DMS53 treated with DMSO at 0.1 percent for 48 hours (cell line): ENCODE data around the gene FGFBP1.
"Not testable (repeated sequence)": the region's sequence is repeated elsewhere in the genome, so short reads cannot be mapped to it uniquely, and the experiment has no call there.

Source experiments
- DNase-seq: peaks from one replicate; lab custom pipeline; 2025; ENCODE audit not compliant: unreplicated experiment; lab: John Stamatoyannopoulos, UW

Gene FGFBP1

GRCh38 chr4:15947684-15948083 is 9.1 kb upstream of the FGFBP1 start:
- DNase-seq: no peak

- DNase-seq: no peak
Observed at GRCh38 chr4:15945516-15945915, 7.0 kb upstream of the FGFBP1 start.

GRCh38 chr4:15944895-15945294 is 6.4 kb upstream of the FGFBP1 start:
- no peak for DNase-seq

- DNase-seq: no peak
Observed at GRCh38 chr4:15942283-15942682, 3.7 kb upstream of the FGFBP1 start.

- DNase-seq: no peak
Observed at GRCh38 chr4:15938182-15938581, 358 bp downstream of the FGFBP1 start.

GRCh38 chr4:15936495-15936894 is 2.0 kb downstream of the FGFBP1 start:
- peak; percentile 80 for DNase-seq

GRCh38 chr4:15935504-15936402 is 2.8 kb downstream of the FGFBP1 start:
- DNase-seq: no peak

GRCh38 chr4:15934259-15934658 is 4.3 kb downstream of the FGFBP1 start:
- no peak for DNase-seq

- no peak for DNase-seq
Observed at GRCh38 chr4:15931451-15932210, 6.9 kb downstream of the FGFBP1 start.

GRCh38 chr4:15930314-15930713 is 8.2 kb downstream of the FGFBP1 start:
- no peak for DNase-seq

GRCh38 chr4:15929540-15929939 is 9.0 kb downstream of the FGFBP1 start:
- DNase-seq: no peak

GRCh38 chr4:15928883-15929282 is 9.7 kb downstream of the FGFBP1 start:
- no peak for DNase-seq

- no peak for DNase-seq
Observed at GRCh38 chr4:15926486-15926885, 12.1 kb downstream of the FGFBP1 start.

GRCh38 chr4:15925830-15926229 is 12.7 kb downstream of the FGFBP1 start:
- no peak for DNase-seq

- no peak for DNase-seq
Observed at GRCh38 chr4:15921592-15921932, 17.0 kb downstream of the FGFBP1 start.

- peak; percentile 85 for DNase-seq
Observed at GRCh38 chr4:15920723-15921591, 17.6 kb downstream of the FGFBP1 start.

GRCh38 chr4:15918484-15919129 is 19.9 kb downstream of the FGFBP1 start:
- no peak for DNase-seq

GRCh38 chr4:15917297-15917696 is 21.2 kb downstream of the FGFBP1 start:
- DNase-seq: no peak

- DNase-seq: not testable (repeated sequence)
Observed at GRCh38 chr4:15916358-15916757, 22.2 kb downstream of the FGFBP1 start.

- DNase-seq: no peak
Observed at GRCh38 chr4:15914736-15915135, 23.8 kb downstream of the FGFBP1 start.

GRCh38 chr4:15914291-15914690 is 24.2 kb downstream of the FGFBP1 start:
- DNase-seq: no peak
